GM23338 (cell line): ENCODE measurements around the gene GAPT. TPM values are rescaled to one million over a fixed set of nuclear protein-coding genes. Genes with fewer than 3 reads are reported as not detected.

Experiments used
- ATAC-seq: fragments of 200-7000 bp; cut with Tn5 transposase; 3 replicates; pipeline ENCODE4 v1.9.1; 2020
- DNase-seq: peaks from one replicate; pipeline ENCODE4 v3.0.0-alpha.2; 2015; ENCODE audit warnings: low spot score
- H2AFZ ChIP-seq: fragments of 200-600 bp; sonication (generic); 2 replicates; pipeline ENCODE4 v1.8.0; 2016; ENCODE audit warnings: antibody characterized with exemption, mild to moderate bottlenecking, moderate library complexity
- H3F3A ChIP-seq: fragments of 200-600 bp; sonication (generic); replicated peaks from 2 replicates; pipeline ENCODE4 v1.8.0; 2017; ENCODE audit warnings: antibody characterized with exemption, mixed run types, low read depth
- H3K27ac ChIP-seq: fragments of 200-600 bp; sonication (generic); 2 replicates; pipeline ENCODE4 v1.6.1; 2016; ENCODE audit warnings: low read depth
- H3K27me3 ChIP-seq: fragments of 200-600 bp; sonication (generic); 2 replicates; pipeline ENCODE4 v1.8.0; 2016; ENCODE audit warnings: mild to moderate bottlenecking, mixed run types, moderate library complexity; ENCODE audit not compliant: insufficient read depth
- H3K36me3 ChIP-seq: fragments of 200-600 bp; sonication (generic); 2 replicates; pipeline ENCODE4 v1.8.0; 2016; ENCODE audit warnings: mild to moderate bottlenecking; ENCODE audit not compliant: insufficient read depth
- H3K4me1 ChIP-seq: fragments of 200-600 bp; sonication (generic); 2 replicates; pipeline ENCODE4 v1.8.0; 2016; ENCODE audit warnings: mild to moderate bottlenecking, moderate library complexity; ENCODE audit not compliant: insufficient read depth
- H3K4me2 ChIP-seq: fragments of 200-600 bp; sonication (generic); 2 replicates; pipeline ENCODE4 v1.7.1; 2017; ENCODE audit warnings: mixed run types
- H3K4me3 ChIP-seq: fragments of 200-600 bp; sonication (generic); 2 replicates; pipeline ENCODE4 v1.6.1; 2016; ENCODE audit warnings: mixed run types
- H3K79me2 ChIP-seq: fragments of 200-600 bp; sonication (generic); replicated peaks from 2 replicates; pipeline ENCODE4 v1.8.0; 2017; ENCODE audit warnings: mild to moderate bottlenecking; ENCODE audit not compliant: insufficient read depth
- H3K9me2 ChIP-seq: fragments of 200-600 bp; sonication (generic); 2 replicates; pipeline ENCODE4 v1.8.0; 2017; ENCODE audit not compliant: insufficient read depth
- H4K20me1 ChIP-seq: fragments of 200-600 bp; sonication (generic); replicated peaks from 2 replicates; pipeline ENCODE4 v1.8.0; 2017; ENCODE audit warnings: mild to moderate bottlenecking; ENCODE audit not compliant: insufficient read depth
- H3K27ac Mint-ChIP-seq: 2 replicates; pipeline ENCODE4 v1.8.0; 2020; ENCODE audit warnings: inconsistent platforms, mild to moderate bottlenecking, moderate library complexity, mixed read lengths
- H3K27me3 Mint-ChIP-seq: 3 replicates; pipeline ENCODE4 v1.8.0; 2022; ENCODE audit warnings: low read depth, mild to moderate bottlenecking, moderate library complexity, mixed read lengths, inconsistent platforms; ENCODE audit not compliant: insufficient read depth, poor library complexity
- H3K36me3 Mint-ChIP-seq: 3 replicates; pipeline ENCODE4 v1.8.0; 2021; ENCODE audit warnings: low read depth, mild to moderate bottlenecking, inconsistent platforms, moderate library complexity, mixed read lengths
- H3K4me1 Mint-ChIP-seq: 3 replicates; pipeline ENCODE4 v1.8.0; 2020; ENCODE audit warnings: mild to moderate bottlenecking, inconsistent platforms, mixed read lengths
- H3K4me3 Mint-ChIP-seq: 3 replicates; pipeline ENCODE4 v1.8.0; 2021; ENCODE audit warnings: moderate library complexity, mild to moderate bottlenecking, inconsistent platforms, mixed read lengths
- H3K9me3 Mint-ChIP-seq: 3 replicates; pipeline ENCODE4 v1.8.0; 2020; ENCODE audit warnings: moderate library complexity, mild to moderate bottlenecking, inconsistent platforms, mixed read lengths
- CREB1 ChIP-seq: fragments of 250-450 bp; sonication (Bioruptor Pico); IDR thresholded peaks from 2 replicates; pipeline ENCODE4 v1.5.0; 2020; ENCODE audit warnings: low read depth, mild to moderate bottlenecking, moderate library complexity
- CTCF ChIP-seq, 2 experiments: fragments of 200-600 bp in 1 of 2; sonication (generic) in 1 of 2; conservative IDR thresholded peaks; 2 replicates each; pipeline versions ENCODE4 v1.5.1 to v1.6.1; 2016 to 2017; ENCODE audit warnings: antibody characterized with exemption in 2 of 2, low read depth in 2 of 2, mild to moderate bottlenecking in 2 of 2, moderate library complexity in 1 of 2
- ETS1 ChIP-seq: IDR thresholded peaks from 2 replicates; pipeline ENCODE4 v1.6.1; 2016; ENCODE audit warnings: antibody characterized with exemption
- EZH2 ChIP-seq: fragments of 200-600 bp; sonication (generic); IDR thresholded peaks from one replicate; pipeline ENCODE4 v1.8.0; 2017; ENCODE audit warnings: antibody characterized with exemption, mild to moderate bottlenecking, low read depth; ENCODE audit not compliant: unreplicated experiment
- EZH2phosphoT487 ChIP-seq: fragments of 200-600 bp; sonication (generic); IDR thresholded peaks from one replicate; pipeline ENCODE4 v1.8.1; 2018; ENCODE audit warnings: antibody characterized with exemption; ENCODE audit not compliant: unreplicated experiment
- JUNB ChIP-seq: IDR thresholded peaks from one replicate; pipeline ENCODE4 v1.6.1; 2016; ENCODE audit warnings: antibody characterized with exemption; ENCODE audit not compliant: unreplicated experiment
- NANOG ChIP-seq: IDR thresholded peaks from 2 replicates; pipeline ENCODE4 v1.6.1; 2016; ENCODE audit warnings: antibody characterized with exemption, borderline replicate concordance
- POLR2AphosphoS5 ChIP-seq: IDR thresholded peaks from 2 replicates; pipeline ENCODE4 v1.6.1; 2016; ENCODE audit warnings: antibody characterized with exemption, low read depth
- REST ChIP-seq: IDR thresholded peaks from one replicate; pipeline ENCODE4 v1.6.1; 2018; ENCODE audit warnings: antibody characterized with exemption; ENCODE audit not compliant: unreplicated experiment
- ZNF114 ChIP-seq: fragments of 250-450 bp; sonication (Bioruptor Pico); IDR thresholded peaks from 2 replicates; pipeline ENCODE4 v1.5.0; 2020; ENCODE audit warnings: mild to moderate bottlenecking, moderate library complexity
- ZNF331 ChIP-seq: fragments of 250-450 bp; sonication (Bioruptor Pico); IDR thresholded peaks from 2 replicates; pipeline ENCODE4 v1.5.0; 2020; ENCODE audit warnings: low read depth, mild to moderate bottlenecking, moderate library complexity
- polyA plus RNA-seq: library from polyadenylated mRNA; unstranded; fragments of >200 nt; fragmentation: Nextera tagmentation; extraction: Ambion mirVana; gene quantifications from 2 replicates; pipeline ENCODE4 v1.2.1, GENCODE V29; 2016
- total RNA-seq: library from RNA; depleted of rRNA; stranded (reverse); fragments of >200 nt; shearing (Covaris generic); gene quantifications from 2 replicates; pipeline ENCODE4 v1.2.3, GENCODE V29; 2014

The GAPT gene
- total and polyA plus RNA-seq, 2 experiments from 2014 or later, result not detected

GRCh38 chr5:58456026-58456425 lies 35.2 kb upstream of the GAPT start:
- Histone ChIP-seq H3K4me1 (peaks cover 7% of the 10 kb centered on the region; the same call in 1 of the 2 replicates), H3K27ac (no peak overlapping the region), H3K79me2 (peaks cover 9% of the 10 kb centered on the region; the same call in 1 of the 2 replicates), H3K36me3 (peaks cover 47% of the 10 kb centered on the region), H3K4me2 (no peak overlapping the region), H3F3A (no peaks in the 10 kb centered on the region), H3K9me2 (no peaks in the 10 kb centered on the region), H3K27me3 (peaks cover 8% of the 10 kb centered on the region), H4K20me1 (no peaks in the 10 kb centered on the region; the same call in 1 of the 2 replicates), H3K4me3 (no peak overlapping the region), H2AFZ (no peak overlapping the region)
- DNase-seq, result no peak
- H3K36me3 Mint-ChIP-seq, result peaks cover 54% of the 10 kb centered on the region
- TF ChIP-seq CREB1 (no peak), EZH2 (no peak), CTCF (conservative IDR thresholded peaks at IDR 0.05; ENCODE audit: low read depth in 2 of 2) (no peak), EZH2phosphoT487 (no peak), JUNB (no peak)
- no peak for ATAC-seq
- no peak overlapping the region for H3K27ac Mint-ChIP-seq
- H3K27me3 Mint-ChIP-seq, result peaks cover 8% of the 10 kb centered on the region
- H3K4me1 Mint-ChIP-seq, result peaks cover 12% of the 10 kb centered on the region
- H3K9me3 Mint-ChIP-seq, result no peaks in the 10 kb centered on the region
- no peak overlapping the region for H3K4me3 Mint-ChIP-seq

- Mint-ChIP-seq H3K9me3 (no peaks in the 10 kb centered on the region), H3K36me3 (peaks cover 54% of the 10 kb centered on the region), H3K4me1 (peaks cover 16% of the 10 kb centered on the region), H3K4me3 (no peak overlapping the region), H3K27me3 (peaks cover 11% of the 10 kb centered on the region), H3K27ac (no peak overlapping the region)
- H3K9me2 ChIP-seq, result no peaks in the 10 kb centered on the region
- peaks cover 7% of the 10 kb centered on the region; the same call in 1 of the 2 replicates for H3K4me1 ChIP-seq
- no peak overlapping the region for H3K27ac ChIP-seq
- H2AFZ ChIP-seq, result no peak overlapping the region
- no peak overlapping the region for H3K4me2 ChIP-seq
- no peak overlapping the region for H3K4me3 ChIP-seq
- peaks cover 8% of the 10 kb centered on the region for H3K27me3 ChIP-seq
- no peaks in the 10 kb centered on the region for H3F3A ChIP-seq
- TF ChIP-seq ZNF114 (CRISPR knock-in tag), result no peak
- TF ChIP-seq CREB1, result no peak
- TF ChIP-seq JUNB, result no peak
- TF ChIP-seq REST, result no peak
- TF ChIP-seq POLR2AphosphoS5, result no peak
- no peak for TF ChIP-seq ETS1
- TF ChIP-seq ZNF331 (CRISPR knock-in tag), result no peak
- TF ChIP-seq NANOG, result no peak
- TF ChIP-seq EZH2, result no peak
- ATAC-seq, result no peak
- peaks cover 47% of the 10 kb centered on the region for H3K36me3 ChIP-seq
- no peaks in the 10 kb centered on the region; the same call in 1 of the 2 replicates for H4K20me1 ChIP-seq
- no peak for DNase-seq
- H3K79me2 ChIP-seq, result peaks cover 9% of the 10 kb centered on the region; the same call in 1 of the 2 replicates
These were observed 34.7 kb upstream of the GAPT start for GRCh38 chr5:58456486-58456885.
